GM18517 (cell line): Measurements from ENCODE around the gene C3orf70.
"Not testable (repeated sequence)": the region's sequence is repeated elsewhere in the genome, so short reads cannot be mapped to it uniquely, and the experiment has no call there.

Source experiments
- ATAC-seq: cut with Tn5 transposase; IDR thresholded peaks from one replicate; pipeline ENCODE4 v1.9.1; 2021; ENCODE audit warnings: mild to moderate bottlenecking, moderate library complexity; ENCODE audit not compliant: unreplicated experiment

C3orf70 gene

GRCh38 chr3:185151101-185151963 lies 1.5 kb downstream of the C3orf70 start:
- no peak for ATAC-seq

DNA sequence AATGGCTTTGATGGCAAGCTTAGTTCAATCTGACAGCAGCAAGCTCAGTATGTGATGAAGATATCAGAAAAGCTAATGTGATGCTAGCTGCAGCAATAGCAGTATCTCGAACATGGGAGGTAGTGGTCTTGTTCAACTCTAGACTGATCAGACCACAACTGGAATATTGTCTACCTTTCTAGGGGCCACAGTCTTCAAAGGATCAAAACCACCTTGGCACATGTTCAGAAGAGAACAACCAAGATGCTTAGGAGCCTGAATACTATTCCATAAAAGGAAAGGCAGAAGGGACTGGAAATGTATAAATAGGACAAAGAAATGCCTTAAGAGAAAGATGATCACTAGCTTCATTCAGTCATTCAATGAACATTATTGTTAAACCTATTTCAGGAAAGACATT lies 2.3 kb downstream of the C3orf70 start:
- no peak for ATAC-seq

- ATAC-seq = no peak
Observed at GRCh38 chr3:185149591-185149990, 3.3 kb downstream of the C3orf70 start.

- no peak for ATAC-seq
Observed at GRCh38 chr3:185145511-185145910, 7.3 kb downstream of the C3orf70 start.

GRCh38 chr3:185144784-185145183 lies 8.1 kb downstream of the C3orf70 start:
- ATAC-seq = no peak

DNA sequence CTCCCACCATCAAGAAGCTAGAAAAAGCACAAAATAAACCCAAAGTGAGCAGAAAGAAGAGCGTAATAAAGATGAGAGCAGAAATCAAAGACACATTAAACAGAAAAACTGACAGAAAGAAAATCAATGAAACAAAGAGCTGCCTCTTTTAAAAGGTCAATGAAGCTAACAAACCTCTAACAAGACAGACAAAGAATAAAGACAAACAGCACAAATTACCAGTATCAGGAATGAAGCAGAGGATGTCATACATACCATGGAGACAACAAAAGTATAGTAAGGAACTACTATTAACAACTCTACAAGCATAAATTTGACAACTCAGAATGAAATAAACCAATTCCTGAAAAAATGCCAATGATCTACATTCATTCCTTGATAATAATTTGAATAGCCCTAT lies 15.0 kb downstream of the C3orf70 start:
- ATAC-seq = no peak

DNA sequence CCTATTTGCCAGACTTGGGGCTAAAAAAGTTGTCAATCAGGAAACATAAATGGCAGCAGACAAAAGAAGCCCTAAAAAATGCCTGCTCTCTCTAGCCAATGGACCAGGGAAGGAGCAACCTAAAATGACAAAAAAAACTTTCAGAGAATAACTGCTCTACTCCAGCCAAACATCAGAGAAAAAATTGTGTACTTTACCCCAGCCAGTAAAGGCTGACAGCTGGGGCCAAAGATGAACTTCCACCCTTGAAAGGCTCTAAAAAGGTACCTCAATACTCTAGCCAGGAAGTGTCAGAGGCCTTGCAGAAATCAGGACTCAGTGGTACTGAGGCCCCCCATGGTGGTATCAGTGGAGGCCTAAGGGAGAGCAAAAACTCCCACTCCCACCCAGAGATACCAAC lies 18.4 kb downstream of the C3orf70 start:
- no peak for ATAC-seq

- no peak for ATAC-seq
Observed at GRCh38 chr3:185131602-185132256, 21.1 kb downstream of the C3orf70 start.

DNA sequence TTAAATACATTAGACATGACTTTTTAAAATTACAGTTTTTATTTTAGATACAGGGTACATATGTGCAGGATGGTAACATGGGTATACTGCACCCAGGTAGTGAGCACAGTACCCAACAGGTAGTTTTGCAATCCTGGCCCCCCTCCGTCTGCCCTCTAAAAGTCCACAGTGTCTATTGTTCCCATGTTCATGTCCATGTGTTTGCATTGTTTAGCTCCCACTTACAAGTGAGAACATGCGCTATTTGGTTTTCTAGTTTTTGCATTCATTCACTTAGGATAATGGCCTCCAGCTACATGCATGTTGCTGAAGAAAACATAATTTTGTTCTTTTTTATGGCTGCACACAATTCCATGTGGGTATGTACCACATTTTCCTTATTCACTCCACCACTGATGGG lies 23.8 kb downstream of the C3orf70 start:
- no peak for ATAC-seq

GRCh38 chr3:185126201-185126600 lies 26.7 kb downstream of the C3orf70 start:
- ATAC-seq = no peak

- no peak for ATAC-seq
Observed at GRCh38 chr3:185120126-185120525, 32.7 kb downstream of the C3orf70 start.

DNA sequence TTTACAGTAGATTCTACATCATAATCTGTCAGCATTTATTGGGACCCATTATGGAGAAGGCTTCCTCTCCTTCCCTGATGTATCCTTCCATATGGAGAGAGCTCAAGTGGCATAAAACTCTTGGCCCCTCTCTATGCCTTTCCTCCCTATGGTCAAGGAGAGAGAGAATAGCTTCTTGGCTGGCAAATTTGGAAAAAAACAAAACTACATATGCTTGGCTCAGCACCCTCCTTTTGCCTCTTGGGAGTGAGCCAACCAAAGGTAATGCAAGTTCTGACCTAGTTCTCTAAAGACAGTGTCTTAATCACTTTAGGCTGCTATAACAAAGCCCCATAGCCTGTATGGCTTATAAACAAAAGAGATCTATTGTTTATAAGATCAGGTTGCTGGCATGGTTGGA lies 37.5 kb downstream of the C3orf70 start:
- no peak for ATAC-seq

DNA sequence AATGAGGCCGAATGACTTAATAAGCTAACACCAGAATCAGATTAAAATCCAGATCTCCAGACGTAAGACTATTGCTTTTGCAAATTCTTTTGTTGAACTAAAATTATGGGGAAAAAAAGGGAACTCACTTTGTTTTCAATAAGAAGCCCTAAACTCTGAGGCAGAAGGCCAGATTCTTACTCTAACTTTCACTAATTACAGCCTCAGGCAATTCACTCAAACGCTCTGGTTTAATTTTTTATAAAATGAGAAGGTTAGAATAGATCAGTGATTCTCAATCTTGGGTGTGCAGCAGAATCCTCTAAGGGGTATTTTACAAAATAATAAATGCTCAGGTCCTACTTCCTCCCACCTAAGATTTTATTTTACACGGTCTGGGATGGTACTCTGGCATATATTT lies 38.1 kb downstream of the C3orf70 start:
- no peak for ATAC-seq

- ATAC-seq = no peak
Observed at GRCh38 chr3:185112186-185112585, 40.7 kb downstream of the C3orf70 start.

- ATAC-seq = not testable (repeated sequence)
Observed at GRCh38 chr3:185109012-185109411, 43.8 kb downstream of the C3orf70 start.

DNA sequence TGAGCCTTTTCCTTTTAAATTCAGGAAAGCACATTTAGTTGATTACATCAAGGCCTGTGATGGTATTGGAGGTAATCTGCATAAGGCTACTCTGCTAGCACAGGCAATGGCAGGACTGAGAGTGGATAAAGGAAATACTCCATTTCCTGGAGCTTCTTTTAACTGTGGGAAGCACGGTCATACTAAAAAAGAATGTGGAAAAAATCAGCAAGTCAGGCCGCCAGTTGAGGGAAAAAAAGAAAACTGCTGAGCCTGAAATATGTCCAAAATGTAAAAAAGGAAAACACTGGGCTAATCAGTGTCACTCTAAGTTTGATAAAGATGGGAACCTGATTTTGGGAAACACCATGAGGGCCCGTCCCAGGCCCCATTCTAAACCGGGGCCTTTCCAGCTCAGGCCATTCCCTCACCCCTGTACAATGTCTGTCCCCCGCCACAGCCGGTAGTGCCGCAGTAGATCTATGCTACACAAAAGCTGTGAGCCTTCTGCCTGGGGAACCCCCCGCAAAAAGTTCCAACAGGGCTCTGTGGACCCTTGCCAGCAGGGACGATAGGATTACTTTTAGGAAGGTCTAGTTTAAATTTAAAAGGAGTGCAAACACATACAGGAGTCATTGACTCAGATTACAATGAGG lies 46.5 kb downstream of the C3orf70 start:
- ATAC-seq = not testable (repeated sequence)

DNA sequence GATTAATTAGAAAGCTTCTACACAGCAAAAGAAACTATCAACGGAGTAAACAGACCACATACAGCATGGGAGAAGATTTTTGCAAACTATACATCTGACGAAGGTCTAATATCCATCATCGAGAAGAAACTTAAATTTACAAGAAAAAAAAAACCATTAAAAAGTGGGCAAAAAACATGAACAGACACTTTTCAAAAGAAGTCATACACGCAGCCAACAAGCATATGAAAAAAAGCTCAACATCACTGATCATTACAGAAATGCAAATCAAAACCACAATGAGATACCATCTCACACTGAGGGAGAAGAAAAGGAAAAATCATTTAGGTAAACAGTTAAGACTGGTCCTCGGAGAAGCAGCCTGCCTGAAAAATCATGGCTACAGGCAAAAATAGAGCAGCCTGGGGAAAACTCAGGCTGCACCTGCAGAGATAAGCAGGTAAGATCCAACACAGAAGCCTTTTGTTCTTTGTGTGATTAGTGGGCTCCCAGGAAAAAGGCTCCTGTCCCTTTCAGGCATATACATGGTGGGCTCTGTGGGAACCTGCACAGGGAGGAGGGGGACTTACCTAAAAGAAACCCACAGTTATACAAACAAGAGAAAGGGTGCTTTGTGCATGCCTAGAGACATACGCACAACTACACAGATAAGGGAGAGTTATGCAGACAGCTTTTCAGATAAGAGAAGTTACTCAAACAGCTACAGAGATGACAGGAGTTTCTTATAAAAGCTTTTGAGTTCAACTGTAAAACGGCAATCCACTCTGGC lies 49.3 kb downstream of the C3orf70 start:
- no peak for ATAC-seq

DNA sequence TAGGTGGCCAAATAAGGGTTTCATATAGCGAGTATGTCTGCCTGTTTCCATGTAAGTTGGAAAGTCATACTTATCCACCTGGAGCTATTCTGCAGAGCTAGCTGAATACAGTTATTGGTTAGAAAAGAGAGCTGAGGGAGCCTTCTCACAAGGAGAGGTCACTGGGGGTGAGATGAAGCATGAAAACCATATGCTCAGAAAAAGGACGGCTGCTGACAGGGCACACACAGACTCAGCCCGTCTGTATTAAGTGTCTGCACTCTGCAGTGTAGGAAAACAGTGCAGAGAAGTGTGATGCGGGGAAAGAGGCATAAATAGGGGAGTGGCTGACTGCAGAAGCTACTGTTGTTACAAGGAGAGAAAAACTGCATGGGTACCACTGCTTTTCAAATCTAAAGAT lies 58.2 kb downstream of the C3orf70 start:
- no peak for ATAC-seq

- ATAC-seq = no peak
Observed at GRCh38 chr3:185093116-185093515, 59.7 kb downstream of the C3orf70 start.

GRCh38 chr3:185090811-185091210 lies 62.0 kb downstream of the C3orf70 start:
- no peak for ATAC-seq

DNA sequence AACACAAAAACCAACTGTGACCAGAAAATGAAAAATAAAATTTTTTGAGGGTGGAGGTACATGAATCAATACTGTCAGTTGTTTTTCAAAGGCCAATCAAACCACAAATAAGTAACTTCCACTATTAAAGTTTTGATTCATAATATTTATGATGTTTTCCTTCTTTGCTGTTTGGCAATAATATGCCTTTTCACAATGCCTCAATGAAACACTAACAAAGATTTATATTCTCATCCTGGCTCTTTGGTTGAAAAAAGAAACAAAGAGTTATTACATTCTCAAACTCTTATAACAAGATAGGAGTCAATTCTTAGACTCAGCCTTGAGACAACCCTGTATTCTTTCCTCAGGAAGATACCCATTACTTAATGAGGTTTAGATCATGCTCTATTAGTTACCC lies 63.1 kb downstream of the C3orf70 start:
- no peak for ATAC-seq
